Midbrain (tissue), 1 donor: Measurements from ENCODE around the gene MIOX.

Experiments used
- DNase-seq: peaks from one replicate; lab custom pipeline; 2025; lab: John Stamatoyannopoulos, UW

The MIOX gene

DNA sequence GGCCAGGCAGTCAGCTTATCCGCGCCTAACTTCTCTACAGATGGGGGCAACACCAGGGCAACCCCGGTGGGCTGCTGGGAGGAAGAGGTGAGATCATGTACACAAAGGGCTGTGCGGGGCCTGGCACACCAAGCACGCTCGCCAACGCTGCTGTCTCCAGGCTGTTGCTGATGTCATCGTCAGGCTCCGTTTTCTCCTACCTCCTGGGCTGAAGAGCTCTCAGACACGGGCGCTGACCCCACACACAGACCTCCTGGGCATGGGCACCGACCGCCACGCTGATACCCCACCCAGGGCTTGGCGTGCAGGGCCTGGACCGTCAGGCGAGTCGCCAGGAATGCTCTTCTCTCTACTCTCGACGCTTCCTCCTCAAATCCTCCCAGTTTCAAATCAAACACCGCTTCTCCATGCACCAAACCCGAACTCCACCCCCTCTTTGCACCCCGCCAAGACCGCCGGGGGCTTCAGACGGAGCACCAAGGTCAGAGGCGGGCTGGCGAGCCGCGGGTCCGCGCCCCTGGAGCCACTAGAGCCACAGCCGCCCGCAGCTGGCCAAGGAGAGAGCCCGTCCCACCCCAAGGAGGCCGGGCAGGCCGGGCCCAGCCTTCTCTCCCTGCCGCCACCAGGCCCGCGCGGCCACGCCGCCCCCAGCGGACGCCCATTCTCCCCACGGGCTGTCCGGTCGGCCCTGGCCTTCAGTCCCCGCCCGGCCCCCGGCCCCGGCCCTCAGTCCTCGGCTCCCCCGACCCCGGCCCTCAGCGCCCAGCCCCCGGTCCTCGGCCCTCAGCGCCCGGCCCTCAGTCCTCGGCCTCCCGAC lies 12.6 kb upstream of the MIOX start:
- no peak for DNase-seq

GRCh38 chr22:50474710-50475651 lies 11.7 kb upstream of the MIOX start, which contains the start of gene SBF1:
TSS of gene SBF1 (minus strand) at chr22:50475035. CDS start at chr22:50474840, 195 bp downstream.
- DNase-seq: peak; percentile 94

GRCh38 chr22:50475652-50476002 lies 11.0 kb upstream of the MIOX start:
- DNase-seq: no peak

DNA sequence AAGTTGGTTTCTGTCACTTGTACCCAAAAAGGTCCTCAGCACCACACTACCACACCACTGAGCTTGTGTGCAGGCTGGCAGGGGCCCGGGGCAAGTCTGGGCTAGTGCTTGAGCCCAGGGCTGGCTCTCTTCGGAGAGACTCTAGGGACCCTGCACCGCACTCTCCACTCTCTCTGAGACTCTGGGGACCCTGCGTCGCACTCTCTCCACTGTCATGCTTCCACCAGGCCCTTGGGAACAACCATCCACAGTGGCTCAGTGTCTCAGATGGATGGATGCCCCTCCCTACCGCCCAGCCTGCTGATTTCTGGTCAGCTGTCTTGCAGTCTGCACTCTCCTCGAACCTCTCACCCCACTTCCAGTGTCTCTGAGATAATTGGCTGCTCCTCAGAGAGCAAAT lies 9.8 kb upstream of the MIOX start:
- DNase-seq: no peak

DNA sequence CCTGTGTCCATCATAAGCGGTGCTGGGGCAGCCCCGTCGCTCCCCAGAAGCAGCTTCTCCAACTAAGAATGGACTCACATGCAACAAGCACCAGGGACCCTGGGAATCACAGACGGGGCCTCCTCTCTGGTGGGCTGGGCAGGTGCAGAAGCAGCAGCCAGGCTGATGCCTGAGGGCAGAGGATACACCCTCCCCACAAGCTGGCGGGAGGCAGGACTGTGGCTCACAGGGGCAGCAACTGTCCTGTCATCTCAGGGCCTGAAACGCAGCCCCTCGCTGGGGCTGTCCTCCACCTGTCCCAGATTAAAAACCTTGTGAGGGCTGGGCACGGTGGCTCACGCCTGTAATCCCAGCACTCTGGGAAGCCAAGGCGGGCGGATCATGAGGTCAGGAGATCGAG lies 8.7 kb upstream of the MIOX start:
- no peak for DNase-seq

GRCh38 chr22:50479721-50480120 lies 6.9 kb upstream of the MIOX start:
- DNase-seq: no peak

DNA sequence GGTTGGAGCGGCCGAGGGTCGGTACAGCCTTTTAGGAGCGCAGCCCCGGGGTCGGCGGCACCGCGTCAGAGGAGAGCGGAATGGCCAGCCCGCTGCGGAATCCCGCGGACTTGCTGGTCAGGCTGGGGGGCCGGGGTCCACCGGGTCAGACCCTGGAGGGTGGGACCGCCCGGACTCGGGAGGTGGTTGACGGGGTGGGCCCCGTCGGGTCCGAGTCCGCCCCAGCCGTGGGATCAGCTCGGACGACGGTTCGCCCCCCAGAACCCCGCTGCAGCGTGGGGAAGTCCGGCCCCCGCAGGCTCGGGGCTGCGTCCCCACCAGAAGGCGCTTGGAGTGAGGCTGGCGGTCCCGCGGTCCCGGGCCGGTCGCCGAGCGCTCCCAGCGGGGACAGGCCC lies 5.6 kb upstream of the MIOX start:
- DNase-seq: no peak

DNA sequence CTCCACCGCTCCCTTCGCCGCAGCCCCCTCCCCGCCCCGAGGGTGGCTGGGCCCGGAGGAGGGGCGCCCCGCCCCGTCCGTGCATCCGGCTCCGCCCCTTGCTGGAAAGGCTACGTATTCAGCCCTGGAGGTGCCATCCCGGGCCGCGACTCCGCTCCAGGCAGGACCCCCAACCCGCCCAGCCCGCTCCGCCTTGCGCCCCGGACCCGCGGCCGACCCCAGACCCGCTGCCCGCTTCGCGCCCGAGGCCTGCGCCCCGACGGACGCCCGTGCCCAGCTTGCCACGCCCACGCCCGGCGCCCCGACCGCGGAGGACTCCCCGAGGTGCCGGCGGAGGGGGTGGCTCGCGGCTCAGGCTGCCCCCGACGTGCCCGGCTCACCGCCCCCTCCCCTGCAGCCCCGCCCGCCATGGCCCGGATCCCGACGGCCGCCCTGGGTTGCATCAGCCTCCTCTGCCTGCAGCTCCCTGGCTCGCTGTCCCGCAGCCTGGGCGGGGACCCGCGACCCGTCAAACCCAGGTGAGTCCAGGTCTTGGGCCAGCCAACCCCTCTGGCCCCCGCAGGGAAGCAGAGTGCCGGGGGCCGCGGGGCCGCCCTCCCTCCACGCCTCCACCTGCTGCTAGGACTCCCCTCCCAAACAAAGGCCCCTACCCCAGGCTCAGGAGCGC lies 5.1 kb upstream of the MIOX start, which contains the start of gene ADM2:
ADM2 (plus strand) TSS at position 104 of the 667 bp plus-strand sequence; CDS start at position 409, 305 bp downstream.
- DNase-seq: no peak

GRCh38 chr22:50482107-50483074 lies 4.3 kb upstream of the MIOX start:
- no peak for DNase-seq

GRCh38 chr22:50483106-50483505 lies 3.6 kb upstream of the MIOX start:
- DNase-seq: no peak

DNA sequence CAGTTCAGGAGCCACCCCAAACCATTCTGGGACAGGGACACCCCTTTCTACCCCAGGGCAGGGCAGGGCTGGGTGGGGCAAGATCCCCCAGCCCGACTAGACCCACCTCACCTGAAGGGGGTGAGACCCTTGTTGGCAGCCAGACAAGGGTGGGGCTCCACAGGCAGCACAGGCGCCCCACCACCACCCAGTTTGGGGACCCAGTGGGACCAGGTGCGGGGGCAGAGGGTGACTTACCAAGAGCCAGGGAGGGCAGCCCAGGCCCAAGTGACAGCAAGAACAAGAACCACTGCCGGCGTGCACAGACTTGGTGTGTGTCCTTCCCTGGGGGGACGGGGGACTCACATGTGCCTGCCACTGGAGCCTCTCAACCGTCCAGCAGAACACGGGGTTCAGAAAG lies 3.1 kb upstream of the MIOX start:
- no peak for DNase-seq

DNA sequence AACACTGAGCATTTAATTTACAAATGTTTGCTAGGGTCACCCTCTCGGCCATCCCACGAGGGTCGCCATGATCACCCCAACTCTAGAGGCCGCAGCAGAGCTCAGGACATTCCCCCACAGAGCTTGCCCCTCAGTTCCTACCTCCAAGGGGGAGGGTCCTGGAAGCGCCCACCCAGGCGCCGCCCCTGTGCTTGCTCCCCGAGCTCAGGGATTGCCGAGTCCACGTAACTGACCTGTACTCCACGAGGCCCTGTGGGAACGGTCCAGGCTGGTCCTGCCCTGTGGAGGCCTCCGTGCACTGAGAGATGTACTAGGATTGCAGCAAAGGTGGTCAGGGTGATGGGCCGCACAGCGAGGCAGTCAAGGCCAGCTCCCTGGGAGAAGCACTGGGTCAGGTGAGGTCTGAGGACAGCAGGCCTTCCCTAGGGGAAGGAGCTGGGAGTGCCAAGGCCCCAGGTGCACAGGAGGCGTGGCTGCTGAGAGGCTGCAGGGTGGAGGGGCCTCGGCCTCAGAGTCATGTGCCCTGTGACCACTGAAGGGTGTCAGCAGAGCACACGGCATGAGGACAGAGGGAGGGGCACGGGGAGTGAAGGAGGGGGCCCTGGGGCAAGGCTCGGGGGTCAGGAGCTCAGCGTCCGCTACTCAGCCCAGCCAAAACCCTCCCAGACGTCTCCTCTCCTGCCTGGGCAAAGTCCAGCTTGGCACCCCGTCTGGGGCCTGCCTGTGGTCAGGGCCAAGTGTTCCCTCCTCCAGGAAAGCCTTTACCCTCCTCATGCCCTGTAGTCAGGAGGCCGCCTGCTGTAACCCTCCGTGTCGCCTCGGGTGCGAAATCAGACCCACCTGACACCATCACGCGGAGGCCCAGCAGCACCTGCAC lies 2.4 kb upstream of the MIOX start:
- DNase-seq: no peak

DNA sequence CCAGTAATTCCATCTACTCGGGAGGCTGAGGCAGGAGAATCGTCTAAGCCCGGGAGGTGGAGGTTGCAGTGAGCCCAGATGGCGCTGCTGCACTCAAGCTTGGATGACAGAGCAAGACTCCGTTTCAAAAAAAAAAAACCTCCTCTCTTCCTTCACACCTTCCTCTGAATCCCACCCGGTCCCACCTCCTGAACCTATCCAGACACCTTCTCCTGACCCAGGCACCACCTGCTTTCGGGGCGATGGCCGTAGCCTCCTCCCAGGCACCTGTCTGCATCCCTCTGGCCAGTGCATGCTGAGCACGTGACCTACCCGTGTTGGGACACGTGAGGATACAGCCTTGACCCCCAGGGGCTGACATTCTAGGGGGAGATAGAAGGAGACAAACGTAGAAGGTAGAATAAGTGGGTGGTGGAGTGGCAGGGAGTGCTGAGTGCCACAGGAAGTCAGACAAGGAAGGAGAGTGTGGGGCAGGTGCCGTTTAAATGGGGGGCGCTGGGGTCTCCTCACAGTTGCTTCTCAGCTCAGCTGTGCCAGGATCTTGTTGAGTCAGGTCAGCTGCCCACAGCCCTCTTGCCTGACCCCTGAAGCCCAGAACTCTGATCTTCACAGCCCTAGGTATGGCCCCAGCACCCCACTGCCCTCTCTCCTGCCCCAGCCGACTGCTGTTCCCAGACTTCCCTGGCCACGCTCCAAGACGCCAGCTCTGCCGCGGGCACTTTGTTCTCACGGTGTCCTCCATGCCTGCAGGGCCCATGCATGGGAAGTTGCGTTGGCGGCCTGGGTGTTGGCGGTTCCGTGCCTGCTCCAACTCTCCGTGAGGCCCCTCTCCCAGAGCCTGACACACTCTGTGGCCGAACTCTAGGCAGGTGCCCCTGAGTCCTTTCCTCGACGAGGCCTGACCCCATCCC lies 1.2 kb upstream of the MIOX start:
- DNase-seq: no peak

GRCh38 chr22:50487290-50488005 lies 789 bp downstream of the MIOX start:
- DNase-seq: no peak

DNA sequence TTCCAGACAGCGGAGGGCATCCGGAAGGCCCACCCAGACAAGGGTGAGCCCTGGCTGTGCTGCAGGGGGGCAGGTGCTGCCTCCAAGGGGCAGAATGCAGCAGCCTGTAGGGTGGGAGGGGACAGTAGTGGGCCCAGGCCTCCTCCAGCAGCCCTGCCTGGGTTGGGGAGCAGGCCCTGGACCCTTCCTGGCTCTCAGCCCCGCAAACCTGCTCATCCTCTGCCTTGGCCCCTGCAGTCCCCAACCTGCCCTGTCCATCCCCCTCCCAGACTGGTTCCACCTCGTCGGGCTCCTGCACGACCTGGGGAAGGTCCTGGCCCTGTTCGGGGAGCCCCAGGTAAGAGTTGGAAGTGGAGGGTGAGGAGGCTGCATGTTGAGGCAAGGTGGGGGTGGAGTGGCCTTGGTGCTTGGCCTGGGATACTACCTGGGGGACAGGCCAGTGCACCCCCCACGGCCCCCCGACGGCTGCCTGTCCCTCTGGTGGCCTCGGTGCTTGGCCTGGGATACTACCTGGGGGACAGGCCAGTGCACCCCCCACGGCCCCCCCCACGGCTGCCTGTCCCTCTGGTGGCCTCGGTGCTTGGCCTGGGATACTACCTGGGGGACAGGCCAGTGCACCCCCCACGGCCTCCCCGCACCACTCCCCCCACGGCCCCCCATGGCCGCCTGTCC lies 1.5 kb downstream of the MIOX start:
- DNase-seq: no peak

DNA sequence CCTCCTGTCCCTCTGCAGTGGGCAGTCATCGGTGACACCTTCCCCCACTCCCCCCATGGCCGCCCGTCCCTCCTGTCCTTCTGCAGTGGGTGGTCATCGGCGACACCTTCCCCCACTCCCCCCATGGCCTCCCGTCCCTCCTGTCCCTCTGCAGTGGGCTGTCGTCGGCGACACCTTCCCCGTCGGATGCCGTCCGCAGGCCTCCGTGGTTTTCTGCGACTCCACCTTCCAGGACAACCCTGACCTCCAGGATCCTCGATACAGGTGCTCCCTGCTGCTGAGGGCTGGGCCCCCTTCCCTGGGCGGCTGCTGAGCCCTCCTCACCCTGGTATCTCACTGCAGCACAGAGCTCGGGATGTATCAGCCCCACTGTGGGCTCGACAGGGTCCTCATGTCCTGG lies 2.2 kb downstream of the MIOX start:
- DNase-seq: no peak

- no peak for DNase-seq
Observed at GRCh38 chr22:50489363-50490243, 2.9 kb downstream of the MIOX start.
